CD4-positive, alpha-beta T cell treated with Interleukin-17A for 4 hours (primary cell): ENCODE data around the gene IL1RAPL1.

Experiments
- DNase-seq: peaks from one replicate; pipeline ENCODE4 v3.0.0-alpha.2; 2020; ENCODE audit warnings: mixed read lengths

IL1RAPL1 gene

GRCh38 chrX:28586981-28587551 lies at the start of gene IL1RAPL1:
TSS of gene IL1RAPL1 (plus strand) at chrX:28587446.
- no peak for DNase-seq

GRCh38 chrX:28542791-28543190 lies 44.5 kb upstream of the IL1RAPL1 start:
- no peak for DNase-seq

- DNase-seq, result no peak
These were observed 37.4 kb upstream of the IL1RAPL1 start for GRCh38 chrX:28549838-28550237.

GRCh38 chrX:28550331-28550872 lies 36.8 kb upstream of the IL1RAPL1 start:
- DNase-seq, result no peak

GRCh38 chrX:28552322-28552721 lies 34.9 kb upstream of the IL1RAPL1 start:
- no peak for DNase-seq

GRCh38 chrX:28552882-28553829 lies 34.1 kb upstream of the IL1RAPL1 start:
- no peak for DNase-seq

GRCh38 chrX:28576117-28576516 lies 11.1 kb upstream of the IL1RAPL1 start:
- DNase-seq, result no peak

- no peak for DNase-seq
These were observed 5.7 kb upstream of the IL1RAPL1 start for GRCh38 chrX:28581522-28581921.

GRCh38 chrX:28582511-28582910 lies 4.7 kb upstream of the IL1RAPL1 start:
- no peak for DNase-seq

GRCh38 chrX:28584025-28584424 lies 3.2 kb upstream of the IL1RAPL1 start:
- DNase-seq, result no peak

GRCh38 chrX:28585767-28586166 lies 1.5 kb upstream of the IL1RAPL1 start:
- no peak for DNase-seq

- no peak for DNase-seq
These were observed 960 bp upstream of the IL1RAPL1 start for GRCh38 chrX:28586286-28586685.

- DNase-seq, result no peak
These were observed 1.8 kb downstream of the IL1RAPL1 start for GRCh38 chrX:28589046-28589445.

GRCh38 chrX:28590396-28590795 lies 3.1 kb downstream of the IL1RAPL1 start:
- DNase-seq, result no peak

- no peak for DNase-seq
These were observed 4.3 kb downstream of the IL1RAPL1 start for GRCh38 chrX:28591542-28591941.

GRCh38 chrX:28595346-28595745 lies 8.1 kb downstream of the IL1RAPL1 start:
- DNase-seq, result no peak

- DNase-seq, result no peak
These were observed 12.7 kb downstream of the IL1RAPL1 start for GRCh38 chrX:28599957-28600356.

- no peak for DNase-seq
These were observed 21.8 kb downstream of the IL1RAPL1 start for GRCh38 chrX:28609003-28609402.

GRCh38 chrX:28609917-28610613 lies 22.8 kb downstream of the IL1RAPL1 start:
- DNase-seq, result no peak

- DNase-seq, result no peak
These were observed 23.5 kb downstream of the IL1RAPL1 start for GRCh38 chrX:28610746-28611145.

GRCh38 chrX:28613558-28613957 lies 26.3 kb downstream of the IL1RAPL1 start:
- no peak for DNase-seq

GRCh38 chrX:28625223-28625622 lies 38.0 kb downstream of the IL1RAPL1 start:
- DNase-seq, result no peak

- no peak for DNase-seq
These were observed 39.3 kb downstream of the IL1RAPL1 start for GRCh38 chrX:28626515-28626914.
